HCT116 (cell line): ENCODE measurements around the gene WSCD1. TPM values are rescaled to one million over a fixed set of nuclear protein-coding genes. Genes with fewer than 3 reads are reported as not detected.

Experiments
- ATAC-seq: fragments of 200-7000 bp; cut with Tn5 transposase; 2 replicates; pipeline ENCODE4 v1.9.1; 2020; ENCODE audit warnings: mild to moderate bottlenecking, moderate library complexity
- BruUV-seq: library from RNA; stranded (reverse); fragments of 400-500 nt; replicated peaks from 2 replicates; lab custom pipeline; 2021; lab: Mats Ljungman, UMichigan
- CTCF ChIA-PET: fragments of 300-600 bp; sonication (Branson Sonifier 250); formaldehyde crosslinking; loops from one replicate; lab custom pipeline; 2021; ENCODE audit warnings: antibody characterized with exemption; lab: Charles Lee
- POLR2A ChIA-PET: fragments of 300-600, 350-600 bp; sonication (Branson Sonifier 250); formaldehyde crosslinking; loops from one replicate; lab custom pipeline; 2021; ENCODE audit warnings: antibody characterized with exemption; lab: Charles Lee
- RAD21 ChIA-PET, 2 experiments: fragments of 300-600 bp; sonication (Branson Sonifier 250); formaldehyde crosslinking; loops; one replicate each; lab custom pipeline; 2023; ENCODE audit warnings: low total read pairs in 2 of 2; ENCODE audit not compliant: uncharacterized antibody in 2 of 2, unreplicated experiment in 2 of 2, low non-redundant PET in 1 of 2; lab: Charles Lee
- DNase-seq: peaks from one replicate; pipeline ENCODE4 v3.0.0-alpha.2; 2010; ENCODE audit warnings: low read depth, low spot score
- H2AFZ ChIP-seq: fragments of 200-600 bp; shearing (Covaris generic), sonication (generic); 2 replicates; pipeline ENCODE4 v1.6.1; 2017; ENCODE audit warnings: low read depth, mixed run types, mixed read lengths, antibody characterized with exemption, low read length; ENCODE audit not compliant: poor library complexity, severe bottlenecking
- H3K27ac ChIP-seq: 2 replicates; pipeline ENCODE4 v1.5.1; 2012; ENCODE audit warnings: low read depth, low read length
- H3K27me3 ChIP-seq: fragments of 200-600 bp; sonication (generic); 2 replicates; pipeline ENCODE4 v1.6.1; 2016; ENCODE audit warnings: mixed run types, low read length, mixed read lengths; ENCODE audit not compliant: insufficient read depth
- H3K36me3 ChIP-seq, 2 experiments: fragments of 200-500 bp in 1 of 2; fragments of 200-600 bp in 1 of 2; sonication (Bioruptor generic) in 1 of 2; sonication (generic) in 1 of 2; 2 replicates each; pipeline versions ENCODE4 v1.5.1 to v1.6.1; 2014 to 2016; ENCODE audit warnings: low read length in 2 of 2, inconsistent platforms in 1 of 2, mixed read lengths in 1 of 2, mixed run types in 1 of 2; ENCODE audit not compliant: insufficient read depth in 2 of 2, control insufficient read depth in 1 of 2
- H3K4me1 ChIP-seq, 2 experiments: fragments of 200-600 bp in 1 of 2; sonication (generic) in 1 of 2; 2 replicates each; pipeline versions ENCODE4 v1.5.1 to v1.6.1; 2012 to 2017; ENCODE audit warnings: low read length in 2 of 2, inconsistent platforms in 1 of 2, mild to moderate bottlenecking in 1 of 2, mixed read lengths in 1 of 2, mixed run types in 1 of 2, moderate library complexity in 1 of 2; ENCODE audit not compliant: insufficient read depth in 2 of 2, control insufficient read depth in 1 of 2
- H3K4me2 ChIP-seq: fragments of 200-600 bp; sonication (generic); 2 replicates; pipeline ENCODE4 v1.6.1; 2017; ENCODE audit warnings: mixed run types, low read length, mixed read lengths
- H3K4me3 ChIP-seq, 2 experiments: fragments of 200-600 bp in 1 of 2; sonication (generic) in 1 of 2; replicated peaks in 1 of 2; 2 replicates each; pipeline ENCODE4 v1.5.1; 2011 to 2016; ENCODE audit warnings: low read length in 2 of 2, control low read depth in 1 of 2, low read depth in 1 of 2, mild to moderate bottlenecking in 1 of 2, mixed read lengths in 1 of 2, mixed run types in 1 of 2
- H3K79me2 ChIP-seq: fragments of 200-600 bp; sonication (generic); 2 replicates; pipeline ENCODE4 v1.6.1; 2017; ENCODE audit warnings: mild to moderate bottlenecking, mixed run types, low read length, moderate library complexity, mixed read lengths; ENCODE audit not compliant: insufficient read depth
- H3K9ac ChIP-seq: fragments of 200-600 bp; sonication (generic); 2 replicates; pipeline ENCODE4 v1.6.1; 2016; ENCODE audit warnings: low read length, mixed read lengths
- H3K9me2 ChIP-seq: fragments of 200-600 bp; sonication (generic), shearing (Covaris generic); 2 replicates; pipeline ENCODE4 v1.6.1; 2017; ENCODE audit warnings: mixed run types, mild to moderate bottlenecking, moderate library complexity; ENCODE audit not compliant: insufficient read depth
- H3K9me3 ChIP-seq, 2 experiments: fragments of 200-500 bp in 1 of 2; fragments of 200-600 bp in 1 of 2; sonication (Bioruptor generic) in 1 of 2; sonication (generic) in 1 of 2; 2 replicates each; pipeline ENCODE4 v1.6.1; 2014 to 2017; ENCODE audit warnings: low read length in 2 of 2, mixed read lengths in 2 of 2, inconsistent platforms in 1 of 2, low read depth in 1 of 2, mild to moderate bottlenecking in 1 of 2, mixed run types in 1 of 2, moderate library complexity in 1 of 2; ENCODE audit not compliant: control insufficient read depth in 1 of 2, insufficient read depth in 1 of 2
- H4K20me1 ChIP-seq: fragments of 200-600 bp; sonication (generic), shearing (Covaris generic); 2 replicates; pipeline ENCODE4 v1.6.1; 2017; ENCODE audit warnings: mixed run types, mild to moderate bottlenecking, moderate library complexity; ENCODE audit not compliant: insufficient read depth
- CEBPB ChIP-seq: IDR thresholded peaks from 2 replicates; pipeline ENCODE4 v1.6.1; 2012; ENCODE audit warnings: low read depth
- EGR1 ChIP-seq: IDR thresholded peaks from 2 replicates; pipeline ENCODE4 v1.6.1; 2012; ENCODE audit warnings: low read depth
- EZH2phosphoT487 ChIP-seq: fragments of 200-600 bp; IDR thresholded peaks from 2 replicates; pipeline ENCODE4 v1.6.1; 2018; ENCODE audit warnings: antibody characterized with exemption, borderline replicate concordance
- JUND ChIP-seq: IDR thresholded peaks from 2 replicates; pipeline ENCODE4 v1.6.1; 2012
- POLR2A ChIP-seq: IDR thresholded peaks from 2 replicates; pipeline ENCODE4 v1.7.0; 2011; ENCODE audit warnings: borderline replicate concordance; ENCODE audit not compliant: insufficient read depth, insufficient read length; ENCODE audit errors: extremely low read depth
- POLR2AphosphoS5 ChIP-seq: IDR thresholded peaks from 2 replicates; pipeline ENCODE4 v1.6.1; 2011; ENCODE audit warnings: mild to moderate bottlenecking, low read depth, low read length, moderate library complexity
- RAD21 ChIP-seq: IDR thresholded peaks from 2 replicates; pipeline ENCODE4 v1.6.1; 2012; ENCODE audit warnings: low read depth, mild to moderate bottlenecking
- SP1 ChIP-seq: IDR thresholded peaks from 2 replicates; pipeline ENCODE4 v1.6.1; 2012; ENCODE audit warnings: low read depth
- SRF ChIP-seq: IDR thresholded peaks from 2 replicates; pipeline ENCODE4 v1.6.1; 2012; ENCODE audit warnings: low read depth
- TCF7L2 ChIP-seq: IDR thresholded peaks from 2 replicates; pipeline ENCODE4 v1.7.0; 2011; ENCODE audit warnings: borderline replicate concordance, inconsistent platforms; ENCODE audit not compliant: insufficient read depth, insufficient read length; ENCODE audit errors: extremely low read depth
- YY1 ChIP-seq: IDR thresholded peaks from 2 replicates; pipeline ENCODE4 v1.6.1; 2011; ENCODE audit warnings: low read length, low read depth, moderate library complexity, mild to moderate bottlenecking; ENCODE audit not compliant: insufficient replicate concordance; ENCODE audit errors: extremely low read depth
- ZNF274 ChIP-seq: fragments of 200-500 bp; sonication (Bioruptor generic); IDR thresholded peaks from 2 replicates; pipeline ENCODE4 v1.6.1; 2014; ENCODE audit warnings: mild to moderate bottlenecking, low read depth, low read length, inconsistent platforms
- intact Hi-C: fragments of 100-400 bp; cut with micrococcal nuclease; formaldehyde crosslinking; loops from 2 replicates; pipeline ENCODE4 v1.10.0; 2022
- total RNA-seq: library from RNA; stranded (reverse); gene quantifications from one replicate; pipeline ENCODE4 v1.2.1, GENCODE V29; 2021; ENCODE audit not compliant: unreplicated experiment
- TF ChIP-seq, protein P1 (sequence below): IDR thresholded peaks from 2 replicates; pipeline ENCODE4 v1.6.1; 2012; ENCODE audit warnings: low read depth
- TF ChIP-seq, protein P2 (sequence below), 3 experiments: fragments of 200-600 bp in 1 of 3; sonication (generic) in 1 of 3; IDR thresholded peaks in 2 of 3; conservative IDR thresholded peaks in 1 of 3; 2 replicates each; pipeline ENCODE4 v1.5.1; 2012 to 2017; ENCODE audit warnings: low read depth in 2 of 3, low read length in 2 of 3, antibody characterized with exemption in 1 of 3, borderline replicate concordance in 1 of 3, control low read depth in 1 of 3, mild to moderate bottlenecking in 1 of 3, mixed read lengths in 1 of 3, mixed run types in 1 of 3, moderate library complexity in 1 of 3; ENCODE audit not compliant: insufficient read depth in 1 of 3
- TF ChIP-seq, protein P3 (sequence below): IDR thresholded peaks from 2 replicates; pipeline ENCODE4 v1.6.1; 2011; ENCODE audit warnings: mild to moderate bottlenecking, low read length, moderate library complexity; ENCODE audit not compliant: insufficient replicate concordance; ENCODE audit errors: extremely low read depth

The WSCD1 gene
- total RNA-seq, 1 experiment from 2014 or later, result 0.15 TPM

DNA sequence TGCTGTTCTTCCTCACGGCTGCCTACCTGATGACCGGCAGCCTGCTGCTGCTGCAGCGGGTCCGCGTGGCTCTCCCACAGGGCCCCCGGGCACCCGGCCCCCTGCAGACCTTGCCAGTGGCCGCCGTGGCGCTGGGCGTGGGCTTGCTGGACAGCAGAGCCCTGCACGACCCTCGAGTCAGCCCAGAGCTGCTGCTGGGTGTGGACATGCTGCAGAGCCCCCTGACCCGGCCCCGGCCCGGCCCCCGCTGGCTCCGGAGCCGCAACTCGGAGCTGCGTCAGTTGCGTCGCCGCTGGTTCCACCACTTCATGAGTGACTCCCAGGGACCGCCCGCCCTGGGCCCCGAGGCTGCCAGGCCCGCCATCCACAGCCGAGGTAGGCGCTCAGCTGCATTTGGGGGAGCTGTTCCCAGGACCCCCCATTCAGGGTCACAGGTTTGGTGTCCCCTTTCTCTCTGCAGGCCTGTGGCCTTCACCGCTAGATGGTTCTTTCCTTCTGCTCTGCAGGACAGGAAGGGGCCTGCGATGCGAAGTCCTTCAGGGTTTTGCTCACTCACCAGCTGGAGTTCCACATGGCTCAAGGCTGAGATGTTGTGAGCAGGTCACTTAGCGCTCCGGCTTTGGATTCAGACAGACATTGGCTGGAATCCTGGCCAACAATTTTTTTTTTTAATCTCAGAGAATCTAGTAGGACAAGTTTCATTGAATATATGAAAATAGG is 10.7 kb downstream of the WSCD1 start:
- intact Hi-C loops, result no loop called here
- ChIA-PET POLR2A (no interaction called here), CTCF (no interaction called here)

DNA sequence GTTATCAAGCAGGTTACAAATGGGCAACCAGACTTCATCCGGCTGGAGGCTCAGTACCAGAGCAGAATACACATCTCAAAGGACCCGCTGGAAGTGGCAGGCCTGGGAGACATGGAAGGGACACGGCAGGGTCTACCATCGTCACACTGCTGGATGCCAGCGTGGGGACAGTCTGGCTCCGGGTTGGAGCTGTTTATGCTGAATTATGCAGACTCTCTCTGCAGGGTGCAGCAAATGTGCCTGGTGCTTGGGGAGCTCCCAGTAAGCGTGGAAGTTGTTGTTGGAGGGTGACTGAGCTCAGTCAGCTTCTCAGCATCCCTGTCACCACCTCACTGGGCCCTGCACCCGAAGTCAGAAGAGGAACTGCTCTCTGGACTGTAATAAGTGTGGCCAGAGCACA is 12.2 kb downstream of the WSCD1 start:
- H3K36me3 ChIP-seq, result no peaks in the 10 kb centered on the region
- POLR2A ChIA-PET, result no interaction called here
- RAD21 ChIA-PET, result no interaction called here
- H2AFZ ChIP-seq, result no peak overlapping the region
- H3K27me3 ChIP-seq, result no peaks in the 10 kb centered on the region; the same call in none of the 2 replicates
- H3K9me3 ChIP-seq, result no peaks in the 10 kb centered on the region
- DNase-seq (no peak), ATAC-seq (no peak)
- no TSS peak for BruUV-seq
- intact Hi-C loops, result no loop called here
- CTCF ChIA-PET, result no interaction called here
- H3K9me2 ChIP-seq, result no peaks in the 10 kb centered on the region
- no peaks in the 10 kb centered on the region for H3K79me2 ChIP-seq
- no peaks in the 10 kb centered on the region for H4K20me1 ChIP-seq
- H3K4me2 ChIP-seq, result no peak overlapping the region
- no peak overlapping the region for H3K4me3 ChIP-seq
- no peaks in the 10 kb centered on the region for H3K4me1 ChIP-seq
- no peak overlapping the region for H3K9ac ChIP-seq
- no peak overlapping the region for H3K27ac ChIP-seq
- TF ChIP-seq POLR2A (no peak), RAD21 (no peak), TCF7L2 (no peak)
- TF ChIP-seq, protein P1, sequence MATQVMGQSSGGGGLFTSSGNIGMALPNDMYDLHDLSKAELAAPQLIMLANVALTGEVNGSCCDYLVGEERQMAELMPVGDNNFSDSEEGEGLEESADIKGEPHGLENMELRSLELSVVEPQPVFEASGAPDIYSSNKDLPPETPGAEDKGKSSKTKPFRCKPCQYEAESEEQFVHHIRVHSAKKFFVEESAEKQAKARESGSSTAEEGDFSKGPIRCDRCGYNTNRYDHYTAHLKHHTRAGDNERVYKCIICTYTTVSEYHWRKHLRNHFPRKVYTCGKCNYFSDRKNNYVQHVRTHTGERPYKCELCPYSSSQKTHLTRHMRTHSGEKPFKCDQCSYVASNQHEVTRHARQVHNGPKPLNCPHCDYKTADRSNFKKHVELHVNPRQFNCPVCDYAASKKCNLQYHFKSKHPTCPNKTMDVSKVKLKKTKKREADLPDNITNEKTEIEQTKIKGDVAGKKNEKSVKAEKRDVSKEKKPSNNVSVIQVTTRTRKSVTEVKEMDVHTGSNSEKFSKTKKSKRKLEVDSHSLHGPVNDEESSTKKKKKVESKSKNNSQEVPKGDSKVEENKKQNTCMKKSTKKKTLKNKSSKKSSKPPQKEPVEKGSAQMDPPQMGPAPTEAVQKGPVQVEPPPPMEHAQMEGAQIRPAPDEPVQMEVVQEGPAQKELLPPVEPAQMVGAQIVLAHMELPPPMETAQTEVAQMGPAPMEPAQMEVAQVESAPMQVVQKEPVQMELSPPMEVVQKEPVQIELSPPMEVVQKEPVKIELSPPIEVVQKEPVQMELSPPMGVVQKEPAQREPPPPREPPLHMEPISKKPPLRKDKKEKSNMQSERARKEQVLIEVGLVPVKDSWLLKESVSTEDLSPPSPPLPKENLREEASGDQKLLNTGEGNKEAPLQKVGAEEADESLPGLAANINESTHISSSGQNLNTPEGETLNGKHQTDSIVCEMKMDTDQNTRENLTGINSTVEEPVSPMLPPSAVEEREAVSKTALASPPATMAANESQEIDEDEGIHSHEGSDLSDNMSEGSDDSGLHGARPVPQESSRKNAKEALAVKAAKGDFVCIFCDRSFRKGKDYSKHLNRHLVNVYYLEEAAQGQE, result no peak
- TF ChIP-seq, protein P2, sequence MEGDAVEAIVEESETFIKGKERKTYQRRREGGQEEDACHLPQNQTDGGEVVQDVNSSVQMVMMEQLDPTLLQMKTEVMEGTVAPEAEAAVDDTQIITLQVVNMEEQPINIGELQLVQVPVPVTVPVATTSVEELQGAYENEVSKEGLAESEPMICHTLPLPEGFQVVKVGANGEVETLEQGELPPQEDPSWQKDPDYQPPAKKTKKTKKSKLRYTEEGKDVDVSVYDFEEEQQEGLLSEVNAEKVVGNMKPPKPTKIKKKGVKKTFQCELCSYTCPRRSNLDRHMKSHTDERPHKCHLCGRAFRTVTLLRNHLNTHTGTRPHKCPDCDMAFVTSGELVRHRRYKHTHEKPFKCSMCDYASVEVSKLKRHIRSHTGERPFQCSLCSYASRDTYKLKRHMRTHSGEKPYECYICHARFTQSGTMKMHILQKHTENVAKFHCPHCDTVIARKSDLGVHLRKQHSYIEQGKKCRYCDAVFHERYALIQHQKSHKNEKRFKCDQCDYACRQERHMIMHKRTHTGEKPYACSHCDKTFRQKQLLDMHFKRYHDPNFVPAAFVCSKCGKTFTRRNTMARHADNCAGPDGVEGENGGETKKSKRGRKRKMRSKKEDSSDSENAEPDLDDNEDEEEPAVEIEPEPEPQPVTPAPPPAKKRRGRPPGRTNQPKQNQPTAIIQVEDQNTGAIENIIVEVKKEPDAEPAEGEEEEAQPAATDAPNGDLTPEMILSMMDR (IDR thresholded peaks at IDR 0.05 in 2 of 3, conservative IDR thresholded peaks at IDR 0.05 in 1 of 3; ENCODE audit: borderline replicate concordance in 1 of 3, insufficient read depth in 1 of 3, low read depth in 2 of 3, low read length in 2 of 3), result no peak
- TF ChIP-seq, protein P3, sequence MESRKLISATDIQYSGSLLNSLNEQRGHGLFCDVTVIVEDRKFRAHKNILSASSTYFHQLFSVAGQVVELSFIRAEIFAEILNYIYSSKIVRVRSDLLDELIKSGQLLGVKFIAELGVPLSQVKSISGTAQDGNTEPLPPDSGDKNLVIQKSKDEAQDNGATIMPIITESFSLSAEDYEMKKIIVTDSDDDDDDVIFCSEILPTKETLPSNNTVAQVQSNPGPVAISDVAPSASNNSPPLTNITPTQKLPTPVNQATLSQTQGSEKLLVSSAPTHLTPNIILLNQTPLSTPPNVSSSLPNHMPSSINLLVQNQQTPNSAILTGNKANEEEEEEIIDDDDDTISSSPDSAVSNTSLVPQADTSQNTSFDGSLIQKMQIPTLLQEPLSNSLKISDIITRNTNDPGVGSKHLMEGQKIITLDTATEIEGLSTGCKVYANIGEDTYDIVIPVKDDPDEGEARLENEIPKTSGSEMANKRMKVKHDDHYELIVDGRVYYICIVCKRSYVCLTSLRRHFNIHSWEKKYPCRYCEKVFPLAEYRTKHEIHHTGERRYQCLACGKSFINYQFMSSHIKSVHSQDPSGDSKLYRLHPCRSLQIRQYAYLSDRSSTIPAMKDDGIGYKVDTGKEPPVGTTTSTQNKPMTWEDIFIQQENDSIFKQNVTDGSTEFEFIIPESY, result no peak

More for the DNA sequence above, 10.7 kb downstream of the WSCD1 start:
- H3K9me3 ChIP-seq, result no peaks in the 10 kb centered on the region
- no peak for ATAC-seq
- RAD21 ChIA-PET, result no interaction called here
- no peaks in the 10 kb centered on the region; the same call in none of the 2 replicates for H3K27me3 ChIP-seq
- no TSS peak for BruUV-seq
- DNase-seq, result no peak
- H3K36me3 ChIP-seq, result no peaks in the 10 kb centered on the region
- H4K20me1 ChIP-seq, result no peaks in the 10 kb centered on the region
- H3K9me2 ChIP-seq, result no peaks in the 10 kb centered on the region
- no peaks in the 10 kb centered on the region for H3K79me2 ChIP-seq
- no peak overlapping the region for H3K4me2 ChIP-seq
- no peak overlapping the region for H3K4me3 ChIP-seq
- H2AFZ ChIP-seq, result no peak overlapping the region
- H3K9ac ChIP-seq, result no peak overlapping the region
- no peaks in the 10 kb centered on the region for H3K4me1 ChIP-seq
- H3K27ac ChIP-seq, result no peak overlapping the region
- TF ChIP-seq EGR1 (no peak), TCF7L2 (no peak), CEBPB (no peak), POLR2A (no peak), SRF (no peak), YY1 (no peak), ZNF274 (no peak), POLR2AphosphoS5 (no peak), SP1 (no peak), JUND (no peak), EZH2phosphoT487 (no peak)
- TF ChIP-seq, all 23 proteins: peak for 0
